ENCODE measurements around the gene SLC5A3.

DNA sequence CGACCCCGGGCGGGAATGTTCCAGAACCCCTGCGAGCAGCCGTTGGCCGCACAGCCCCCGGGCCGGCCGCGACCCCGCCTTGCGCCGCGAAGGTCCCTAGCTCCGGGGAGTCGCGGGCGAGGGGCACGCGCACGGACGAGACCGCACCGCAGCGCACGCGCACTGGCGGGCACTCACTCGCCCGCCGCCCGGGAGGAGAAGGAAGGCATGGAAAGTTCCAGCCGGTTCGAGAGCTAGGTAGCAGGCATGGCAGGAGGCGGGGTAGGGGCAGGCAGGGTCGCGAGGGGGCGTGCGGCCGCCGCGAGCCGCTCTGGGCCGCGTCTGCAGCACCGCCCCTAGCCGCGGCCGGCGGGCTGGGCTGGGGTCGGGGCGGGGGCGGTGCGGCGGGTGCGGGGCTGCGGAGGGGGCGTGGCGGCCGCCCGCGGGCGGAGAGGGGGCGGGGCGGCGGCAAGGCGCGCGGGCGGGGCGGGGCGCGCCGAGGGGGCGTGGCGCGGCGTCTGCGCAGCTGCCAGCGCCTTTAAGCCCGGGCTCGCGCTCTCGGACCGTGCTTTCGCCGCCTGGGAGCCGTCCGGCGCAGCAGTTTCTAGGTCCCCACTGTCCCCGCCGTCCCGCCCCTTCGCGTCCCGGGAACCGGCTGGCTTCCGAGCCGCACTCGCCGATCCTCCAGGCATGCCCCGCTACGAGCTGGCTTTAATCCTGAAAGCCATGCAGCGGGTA is at the start of gene SLC5A3, which contains the start of gene MRPS6:
- TF ChIP-seq EP300 (IDR thresholded peaks at IDR 0.05) = no peak
- TF ChIP-seq, protein P1, sequence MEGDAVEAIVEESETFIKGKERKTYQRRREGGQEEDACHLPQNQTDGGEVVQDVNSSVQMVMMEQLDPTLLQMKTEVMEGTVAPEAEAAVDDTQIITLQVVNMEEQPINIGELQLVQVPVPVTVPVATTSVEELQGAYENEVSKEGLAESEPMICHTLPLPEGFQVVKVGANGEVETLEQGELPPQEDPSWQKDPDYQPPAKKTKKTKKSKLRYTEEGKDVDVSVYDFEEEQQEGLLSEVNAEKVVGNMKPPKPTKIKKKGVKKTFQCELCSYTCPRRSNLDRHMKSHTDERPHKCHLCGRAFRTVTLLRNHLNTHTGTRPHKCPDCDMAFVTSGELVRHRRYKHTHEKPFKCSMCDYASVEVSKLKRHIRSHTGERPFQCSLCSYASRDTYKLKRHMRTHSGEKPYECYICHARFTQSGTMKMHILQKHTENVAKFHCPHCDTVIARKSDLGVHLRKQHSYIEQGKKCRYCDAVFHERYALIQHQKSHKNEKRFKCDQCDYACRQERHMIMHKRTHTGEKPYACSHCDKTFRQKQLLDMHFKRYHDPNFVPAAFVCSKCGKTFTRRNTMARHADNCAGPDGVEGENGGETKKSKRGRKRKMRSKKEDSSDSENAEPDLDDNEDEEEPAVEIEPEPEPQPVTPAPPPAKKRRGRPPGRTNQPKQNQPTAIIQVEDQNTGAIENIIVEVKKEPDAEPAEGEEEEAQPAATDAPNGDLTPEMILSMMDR (IDR thresholded peaks at IDR 0.05) = peak in 2 of 4 experiments; percentile 14 to 19
- TF ChIP-seq POLR2AphosphoS5 (IDR thresholded peaks at IDR 0.05) = peak; percentile 89

Data from gastroesophageal sphincter (tissue), 3 donors.